Ishikawa (cell line): ENCODE data around the gene PIEZO1.

Experiments
- CEBPB ChIP-seq: IDR thresholded peaks from 2 replicates; pipeline ENCODE4 v1.6.1; 2012
- CREB1 ChIP-seq: IDR thresholded peaks from 2 replicates; pipeline ENCODE4 v1.6.1; 2012; ENCODE audit warnings: low read depth
- EGR1 ChIP-seq: IDR thresholded peaks from 2 replicates; pipeline ENCODE4 v1.6.1; 2012
- EP300 ChIP-seq: IDR thresholded peaks from 2 replicates; pipeline ENCODE4 v1.6.1; 2012; ENCODE audit warnings: borderline replicate concordance
- FOXM1 ChIP-seq: IDR thresholded peaks from 2 replicates; pipeline ENCODE4 v1.6.1; 2012; ENCODE audit warnings: low read depth, borderline replicate concordance
- NFIC ChIP-seq: IDR thresholded peaks from 2 replicates; pipeline ENCODE4 v1.6.1; 2012
- RAD21 ChIP-seq: IDR thresholded peaks from 2 replicates; pipeline ENCODE4 v1.6.1; 2012; ENCODE audit warnings: low read depth
- TAF1 ChIP-seq: IDR thresholded peaks from 2 replicates; pipeline ENCODE4 v1.6.1; 2012; ENCODE audit warnings: low read depth, mild to moderate bottlenecking
- TCF12 ChIP-seq: IDR thresholded peaks from 2 replicates; pipeline ENCODE4 v1.6.1; 2012; ENCODE audit warnings: low read depth
- TEAD4 ChIP-seq: IDR thresholded peaks from 2 replicates; pipeline ENCODE4 v1.6.1; 2012
- YY1 ChIP-seq: IDR thresholded peaks from 2 replicates; pipeline ENCODE4 v1.6.1; 2012; ENCODE audit warnings: low read depth
- ZBTB7A ChIP-seq: IDR thresholded peaks from 2 replicates; pipeline ENCODE4 v1.6.1; 2012; ENCODE audit warnings: low read depth
- TF ChIP-seq, protein P1 (sequence below): IDR thresholded peaks from 2 replicates; pipeline ENCODE4 v1.6.1; 2012; ENCODE audit warnings: low read depth, mild to moderate bottlenecking
- TF ChIP-seq, protein P2 (sequence below): IDR thresholded peaks from 2 replicates; pipeline ENCODE4 v1.6.1; 2012
- TF ChIP-seq, protein P3 (sequence below): IDR thresholded peaks from 2 replicates; pipeline ENCODE4 v1.6.1; 2012

PIEZO1 gene

GRCh38 chr16:88667461-88667860 is 117.6 kb downstream of the PIEZO1 start:
- TF ChIP-seq CREB1, result no peak
- TF ChIP-seq FOXM1, result no peak
- TF ChIP-seq TCF12, result no peak
- TF ChIP-seq, protein P1, sequence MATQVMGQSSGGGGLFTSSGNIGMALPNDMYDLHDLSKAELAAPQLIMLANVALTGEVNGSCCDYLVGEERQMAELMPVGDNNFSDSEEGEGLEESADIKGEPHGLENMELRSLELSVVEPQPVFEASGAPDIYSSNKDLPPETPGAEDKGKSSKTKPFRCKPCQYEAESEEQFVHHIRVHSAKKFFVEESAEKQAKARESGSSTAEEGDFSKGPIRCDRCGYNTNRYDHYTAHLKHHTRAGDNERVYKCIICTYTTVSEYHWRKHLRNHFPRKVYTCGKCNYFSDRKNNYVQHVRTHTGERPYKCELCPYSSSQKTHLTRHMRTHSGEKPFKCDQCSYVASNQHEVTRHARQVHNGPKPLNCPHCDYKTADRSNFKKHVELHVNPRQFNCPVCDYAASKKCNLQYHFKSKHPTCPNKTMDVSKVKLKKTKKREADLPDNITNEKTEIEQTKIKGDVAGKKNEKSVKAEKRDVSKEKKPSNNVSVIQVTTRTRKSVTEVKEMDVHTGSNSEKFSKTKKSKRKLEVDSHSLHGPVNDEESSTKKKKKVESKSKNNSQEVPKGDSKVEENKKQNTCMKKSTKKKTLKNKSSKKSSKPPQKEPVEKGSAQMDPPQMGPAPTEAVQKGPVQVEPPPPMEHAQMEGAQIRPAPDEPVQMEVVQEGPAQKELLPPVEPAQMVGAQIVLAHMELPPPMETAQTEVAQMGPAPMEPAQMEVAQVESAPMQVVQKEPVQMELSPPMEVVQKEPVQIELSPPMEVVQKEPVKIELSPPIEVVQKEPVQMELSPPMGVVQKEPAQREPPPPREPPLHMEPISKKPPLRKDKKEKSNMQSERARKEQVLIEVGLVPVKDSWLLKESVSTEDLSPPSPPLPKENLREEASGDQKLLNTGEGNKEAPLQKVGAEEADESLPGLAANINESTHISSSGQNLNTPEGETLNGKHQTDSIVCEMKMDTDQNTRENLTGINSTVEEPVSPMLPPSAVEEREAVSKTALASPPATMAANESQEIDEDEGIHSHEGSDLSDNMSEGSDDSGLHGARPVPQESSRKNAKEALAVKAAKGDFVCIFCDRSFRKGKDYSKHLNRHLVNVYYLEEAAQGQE, result no peak
- no peak for TF ChIP-seq EP300
- TF ChIP-seq, protein P2, sequence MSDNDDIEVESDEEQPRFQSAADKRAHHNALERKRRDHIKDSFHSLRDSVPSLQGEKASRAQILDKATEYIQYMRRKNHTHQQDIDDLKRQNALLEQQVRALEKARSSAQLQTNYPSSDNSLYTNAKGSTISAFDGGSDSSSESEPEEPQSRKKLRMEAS, result no peak
- TF ChIP-seq YY1, result no peak
- no peak for TF ChIP-seq NFIC

DNA sequence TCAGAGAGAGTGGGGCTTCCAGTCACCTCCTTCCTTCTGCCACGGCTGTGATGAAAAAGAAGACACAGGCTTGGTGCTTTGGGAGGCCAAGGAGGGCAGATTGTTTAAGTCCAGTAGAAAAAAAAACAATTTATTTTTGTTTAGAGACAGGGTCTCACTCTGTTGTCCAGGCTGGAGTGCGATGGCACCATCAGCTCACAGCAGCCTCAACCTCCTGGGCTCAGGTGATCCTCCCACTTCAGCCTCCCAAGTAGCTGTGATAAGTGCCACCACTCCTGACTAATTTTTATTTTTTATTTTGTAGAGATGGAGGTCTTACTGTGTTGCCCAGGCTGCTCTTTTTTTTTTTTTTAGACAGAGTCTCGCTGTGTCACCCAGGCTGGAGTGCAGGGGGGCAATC is 119.5 kb downstream of the PIEZO1 start:
- TF ChIP-seq CREB1, result no peak
- no peak for TF ChIP-seq FOXM1
- TF ChIP-seq, protein P2, result no peak
- no peak for TF ChIP-seq YY1
- no peak for TF ChIP-seq CEBPB
- no peak for TF ChIP-seq ZBTB7A
- no peak for TF ChIP-seq TEAD4
- no peak for TF ChIP-seq EP300
- TF ChIP-seq TCF12, result no peak
- no peak for TF ChIP-seq TAF1
- TF ChIP-seq RAD21, result no peak
- TF ChIP-seq, protein P1, result no peak
- TF ChIP-seq NFIC, result no peak
- TF ChIP-seq, protein P3, sequence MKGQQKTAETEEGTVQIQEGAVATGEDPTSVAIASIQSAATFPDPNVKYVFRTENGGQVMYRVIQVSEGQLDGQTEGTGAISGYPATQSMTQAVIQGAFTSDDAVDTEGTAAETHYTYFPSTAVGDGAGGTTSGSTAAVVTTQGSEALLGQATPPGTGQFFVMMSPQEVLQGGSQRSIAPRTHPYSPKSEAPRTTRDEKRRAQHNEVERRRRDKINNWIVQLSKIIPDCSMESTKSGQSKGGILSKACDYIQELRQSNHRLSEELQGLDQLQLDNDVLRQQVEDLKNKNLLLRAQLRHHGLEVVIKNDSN, result no peak
- TF ChIP-seq EGR1, result no peak
